HEK293 (cell line): ENCODE results near the gene MOK.

Source experiments
- CTCF ChIA-PET: fragments of 350-600 bp; formaldehyde crosslinking; extraction: SDS; loops from one replicate; lab custom pipeline; 2021; ENCODE audit warnings: antibody characterized with exemption; lab: Yijun Ruan, JAX
- POLR2A ChIA-PET: fragments of 300-600 bp; formaldehyde crosslinking; extraction: SDS; loops from one replicate; lab custom pipeline; 2020; ENCODE audit warnings: antibody characterized with exemption, inconsistent platforms; lab: Yijun Ruan, JAX
- H3K27ac ChIP-seq: fragments of 200-500 bp; sonication (Bioruptor generic); 2 replicates; pipeline ENCODE4 v1.5.1; 2014; ENCODE audit warnings: low read depth, low read length, control low read depth, inconsistent platforms; ENCODE audit errors: extremely low read depth
- H3K36me3 ChIP-seq, 2 experiments: fragments of 200-500 bp in 1 of 2; sonication (Bioruptor generic) in 1 of 2; 1 replicate in 1 of 2; 2 replicates in 1 of 2; pipeline ENCODE4 v1.5.1; 2014 to 2017; ENCODE audit warnings: inconsistent platforms in 2 of 2, low read length in 2 of 2; ENCODE audit not compliant: control insufficient read depth in 2 of 2, insufficient read depth in 1 of 2
- H3K4me1 ChIP-seq: fragments of 200-500 bp; sonication (Bioruptor generic); 2 replicates; pipeline ENCODE4 v1.5.1; 2014; ENCODE audit warnings: mild to moderate bottlenecking, low read length, inconsistent platforms; ENCODE audit not compliant: control insufficient read depth, insufficient read depth
- H3K4me3 ChIP-seq: 2 replicates; pipeline ENCODE4 v1.5.1; 2011; ENCODE audit warnings: low read depth, mild to moderate bottlenecking, control low read depth, low read length, moderate library complexity
- H3K9me3 ChIP-seq: fragments of 200-500 bp; sonication (Bioruptor generic); 2 replicates; pipeline ENCODE4 v1.5.1; 2014; ENCODE audit warnings: low read depth, low read length, inconsistent platforms; ENCODE audit not compliant: control insufficient read depth, insufficient read depth
- GLIS2 ChIP-seq: fragments of 450-650 bp; formaldehyde crosslinking; IDR thresholded peaks from 2 replicates; pipeline ENCODE4 v1.5.1; 2016; ENCODE audit warnings: missing biosample characterization, missing genetic modification characterization
- REST ChIP-seq: fragments of 450-650 bp; formaldehyde crosslinking; IDR thresholded peaks from 2 replicates; pipeline ENCODE4 v1.5.1; 2016; ENCODE audit warnings: missing biosample characterization, missing genetic modification characterization
- YY1 ChIP-seq: fragments of 450-650 bp; formaldehyde crosslinking; IDR thresholded peaks from 2 replicates; pipeline ENCODE4 v1.5.1; 2018; ENCODE audit warnings: missing biosample characterization, missing genetic modification characterization
- ZBTB8A ChIP-seq: fragments of 450-650 bp; formaldehyde crosslinking; IDR thresholded peaks from 2 replicates; pipeline ENCODE4 v1.5.1; 2016; ENCODE audit warnings: missing biosample characterization, missing genetic modification characterization
- ZNF24 ChIP-seq: fragments of 450-650 bp; formaldehyde crosslinking; IDR thresholded peaks from 2 replicates; pipeline ENCODE4 v1.5.1; 2016; ENCODE audit warnings: missing biosample characterization, missing genetic modification characterization
- ZNF354C ChIP-seq: fragments of 450-650 bp; formaldehyde crosslinking; IDR thresholded peaks from 2 replicates; pipeline ENCODE4 v1.5.1; 2016; ENCODE audit warnings: missing biosample characterization, missing genetic modification characterization, low read depth, borderline replicate concordance
- ZNF366 ChIP-seq: fragments of 450-650 bp; formaldehyde crosslinking; conservative IDR thresholded peaks from 2 replicates; pipeline ENCODE4 v1.5.1; 2016; ENCODE audit warnings: missing biosample characterization, missing genetic modification characterization
- ZNF394 ChIP-seq: fragments of 450-650 bp; formaldehyde crosslinking; IDR thresholded peaks from 2 replicates; pipeline ENCODE4 v1.5.1; 2016; ENCODE audit warnings: missing biosample characterization, missing genetic modification characterization, mild to moderate bottlenecking, moderate library complexity, borderline replicate concordance
- ZNF501 ChIP-seq: fragments of 450-650 bp; formaldehyde crosslinking; IDR thresholded peaks from 2 replicates; pipeline ENCODE4 v1.5.1; 2016; ENCODE audit warnings: missing biosample characterization, missing genetic modification characterization
- ZNF529 ChIP-seq: fragments of 450-650 bp; formaldehyde crosslinking; IDR thresholded peaks from 2 replicates; pipeline ENCODE4 v1.5.1; 2017; ENCODE audit warnings: missing genetic modification characterization, missing biosample characterization; ENCODE audit not compliant: insufficient replicate concordance
- ZNF610 ChIP-seq: fragments of 450-650 bp; formaldehyde crosslinking; IDR thresholded peaks from 2 replicates; pipeline ENCODE4 v1.5.1; 2016; ENCODE audit warnings: missing biosample characterization, missing genetic modification characterization, borderline replicate concordance
- ZNF677 ChIP-seq: fragments of 450-650 bp; IDR thresholded peaks from 2 replicates; pipeline ENCODE4 v1.5.0; 2018; ENCODE audit warnings: missing biosample characterization, mild to moderate bottlenecking, missing genetic modification characterization, moderate library complexity
- ZNF76 ChIP-seq: fragments of 450-650 bp; formaldehyde crosslinking; IDR thresholded peaks from 2 replicates; pipeline ENCODE4; 2016; ENCODE audit warnings: low read depth, missing biosample characterization, missing genetic modification characterization, borderline replicate concordance
- ZNF768 ChIP-seq: fragments of 450-650 bp; formaldehyde crosslinking; IDR thresholded peaks from 2 replicates; pipeline ENCODE4 v1.5.1; 2018; ENCODE audit warnings: missing biosample characterization, mild to moderate bottlenecking, missing genetic modification characterization
- ZNF777 ChIP-seq: fragments of 450-650 bp; formaldehyde crosslinking; IDR thresholded peaks from 2 replicates; pipeline ENCODE4 v1.5.1; 2017; ENCODE audit warnings: missing biosample characterization, missing genetic modification characterization, borderline replicate concordance
- ZNF791 ChIP-seq: fragments of 450-650 bp; formaldehyde crosslinking; IDR thresholded peaks from 2 replicates; pipeline ENCODE4 v1.5.1; 2016; ENCODE audit warnings: missing biosample characterization, missing genetic modification characterization
- TF ChIP-seq, protein P1 (sequence below): fragments of 450-650 bp; formaldehyde crosslinking; IDR thresholded peaks from 2 replicates; pipeline ENCODE4 v1.5.1; 2016; ENCODE audit warnings: missing biosample characterization, missing genetic modification characterization, borderline replicate concordance
- TF ChIP-seq, protein P2 (sequence below): fragments of 450-650 bp; formaldehyde crosslinking; IDR thresholded peaks from 2 replicates; pipeline ENCODE4 v1.5.1; 2016; ENCODE audit warnings: missing biosample characterization, missing genetic modification characterization
- TF ChIP-seq, protein P3 (sequence below): fragments of 450-650 bp; formaldehyde crosslinking; IDR thresholded peaks from 2 replicates; pipeline ENCODE4 v1.5.1; 2016; ENCODE audit warnings: missing biosample characterization, missing genetic modification characterization

The MOK gene

DNA sequence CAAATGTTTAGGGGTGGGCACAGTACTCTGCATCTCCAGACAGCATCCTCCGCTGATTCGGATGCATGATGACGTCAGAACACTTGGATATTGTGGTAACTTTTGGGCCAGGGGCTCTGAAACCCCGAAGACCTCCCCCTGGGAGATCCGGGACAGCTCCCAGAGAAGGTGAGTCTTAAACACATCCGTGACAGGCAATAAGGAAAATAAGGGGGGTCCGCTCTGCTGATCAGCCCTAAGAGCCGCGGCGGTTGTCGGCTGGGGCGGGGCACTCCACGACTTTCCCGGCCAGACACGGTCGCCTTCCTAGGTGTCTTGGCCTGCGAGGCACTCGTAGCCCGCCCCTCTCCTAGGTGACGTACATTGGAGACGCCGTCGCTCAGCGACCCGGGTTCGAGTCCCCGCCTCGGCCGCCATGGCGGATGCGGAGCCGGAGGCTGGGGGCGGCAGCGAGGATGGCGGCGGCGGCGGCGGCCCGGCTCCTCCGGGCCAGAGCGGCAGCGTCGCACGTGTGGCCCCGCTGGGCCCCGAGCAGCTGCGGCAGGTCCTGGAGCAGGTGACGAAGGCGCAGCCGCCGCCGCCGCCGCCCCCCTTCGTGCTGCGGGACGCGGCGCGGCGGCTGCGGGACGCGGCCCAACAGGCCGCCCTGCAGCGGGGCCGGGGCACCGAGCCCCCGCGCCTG is 14.5 kb upstream of the MOK start, which contains the start of gene ZNF839 (continued):
- TF ChIP-seq, protein P1, sequence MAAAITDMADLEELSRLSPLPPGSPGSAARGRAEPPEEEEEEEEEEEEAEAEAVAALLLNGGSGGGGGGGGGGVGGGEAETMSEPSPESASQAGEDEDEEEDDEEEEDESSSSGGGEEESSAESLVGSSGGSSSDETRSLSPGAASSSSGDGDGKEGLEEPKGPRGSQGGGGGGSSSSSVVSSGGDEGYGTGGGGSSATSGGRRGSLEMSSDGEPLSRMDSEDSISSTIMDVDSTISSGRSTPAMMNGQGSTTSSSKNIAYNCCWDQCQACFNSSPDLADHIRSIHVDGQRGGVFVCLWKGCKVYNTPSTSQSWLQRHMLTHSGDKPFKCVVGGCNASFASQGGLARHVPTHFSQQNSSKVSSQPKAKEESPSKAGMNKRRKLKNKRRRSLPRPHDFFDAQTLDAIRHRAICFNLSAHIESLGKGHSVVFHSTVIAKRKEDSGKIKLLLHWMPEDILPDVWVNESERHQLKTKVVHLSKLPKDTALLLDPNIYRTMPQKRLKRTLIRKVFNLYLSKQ = no peak
- TF ChIP-seq, protein P2, sequence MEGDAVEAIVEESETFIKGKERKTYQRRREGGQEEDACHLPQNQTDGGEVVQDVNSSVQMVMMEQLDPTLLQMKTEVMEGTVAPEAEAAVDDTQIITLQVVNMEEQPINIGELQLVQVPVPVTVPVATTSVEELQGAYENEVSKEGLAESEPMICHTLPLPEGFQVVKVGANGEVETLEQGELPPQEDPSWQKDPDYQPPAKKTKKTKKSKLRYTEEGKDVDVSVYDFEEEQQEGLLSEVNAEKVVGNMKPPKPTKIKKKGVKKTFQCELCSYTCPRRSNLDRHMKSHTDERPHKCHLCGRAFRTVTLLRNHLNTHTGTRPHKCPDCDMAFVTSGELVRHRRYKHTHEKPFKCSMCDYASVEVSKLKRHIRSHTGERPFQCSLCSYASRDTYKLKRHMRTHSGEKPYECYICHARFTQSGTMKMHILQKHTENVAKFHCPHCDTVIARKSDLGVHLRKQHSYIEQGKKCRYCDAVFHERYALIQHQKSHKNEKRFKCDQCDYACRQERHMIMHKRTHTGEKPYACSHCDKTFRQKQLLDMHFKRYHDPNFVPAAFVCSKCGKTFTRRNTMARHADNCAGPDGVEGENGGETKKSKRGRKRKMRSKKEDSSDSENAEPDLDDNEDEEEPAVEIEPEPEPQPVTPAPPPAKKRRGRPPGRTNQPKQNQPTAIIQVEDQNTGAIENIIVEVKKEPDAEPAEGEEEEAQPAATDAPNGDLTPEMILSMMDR (tag by site-specific recombination) = no peak
- TF ChIP-seq YY1 = peak; percentile 86
- peak; percentile 64; the same call in 1 of the 2 replicates for TF ChIP-seq ZNF501
- TF ChIP-seq ZNF791 (tag by site-specific recombination) = no peak

- peaks cover 13% of the 10 kb centered on the region for H3K4me1 ChIP-seq
- no peaks in the 10 kb centered on the region for H3K9me3 ChIP-seq
- TF ChIP-seq ZNF768 (tag by site-specific recombination) (no peak), ZNF366 (tag by site-specific recombination) (peak; percentile 79), ZNF777 (no peak), ZBTB8A (tag by site-specific recombination) (no peak), ZNF354C (tag by site-specific recombination) (no peak), ZNF529 (no peak), ZNF394 (tag by site-specific recombination) (no peak), REST (tag by site-specific recombination) (no peak), ZNF610 (tag by site-specific recombination) (no peak), GLIS2 (tag by site-specific recombination) (0 out of 2 replicates have a peak, but pooled peaks have one; percentile 19), ZNF677 (tag by site-specific recombination) (no peak), ZNF24 (0 out of 2 replicates have a peak, but pooled peaks have one; percentile 59), ZNF76 (tag by site-specific recombination) (no peak)
- TF ChIP-seq, protein P3, sequence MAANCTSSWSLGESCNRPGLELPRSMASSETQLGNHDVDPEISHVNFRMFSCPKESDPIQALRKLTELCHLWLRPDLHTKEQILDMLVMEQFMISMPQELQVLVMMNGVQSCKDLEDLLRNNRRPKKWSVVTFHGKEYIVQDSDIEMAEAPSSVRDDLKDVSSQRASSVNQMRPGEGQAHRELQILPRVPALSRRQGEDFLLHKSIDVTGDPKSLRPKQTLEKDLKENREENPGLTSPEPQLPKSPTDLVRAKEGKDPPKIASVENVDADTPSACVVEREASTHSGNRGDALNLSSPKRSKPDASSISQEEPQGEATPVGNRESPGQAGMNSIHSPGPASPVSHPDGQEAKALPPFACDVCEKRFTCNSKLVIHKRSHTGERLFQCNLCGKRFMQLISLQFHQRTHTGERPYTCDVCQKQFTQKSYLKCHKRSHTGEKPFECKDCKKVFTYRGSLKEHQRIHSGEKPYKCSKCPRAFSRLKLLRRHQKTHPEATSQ (tag by site-specific recombination) = no peak
- TF ChIP-seq, protein P2 (tag by site-specific recombination) = no peak
- ChIA-PET POLR2A (no interaction called here), CTCF (interaction anchor here (0.6 kb wide), 1 partner anchor 196 kb away, joined by 3 read pairs; no protein-coding TSS in a partner anchor)
- peak overlapping the region; percentile 84 for H3K4me3 ChIP-seq
- H3K36me3 ChIP-seq = peaks cover 0 to 16% of the 10 kb centered on the region in 2 experiments; a peak in 1 of 3 replicates
- H3K27ac ChIP-seq = peak overlapping the region; percentile 87; the same call in 1 of the 2 replicates
Observed at GRCh38 chr14:102318781-102319276, 13.9 kb upstream of the MOK start.
